Lung (tissue), 12 donors: ENCODE data around the gene EHMT2. TPM values are rescaled to one million over a fixed set of nuclear protein-coding genes. Genes with fewer than 3 reads are reported as not detected.

Source experiments
- ATAC-seq: fragments of 200-7000 bp; cut with Tn5 transposase; one replicate; pipeline ENCODE4 v1.9.1; 2020; ENCODE audit warnings: moderate number of reproducible peaks; ENCODE audit not compliant: insufficient read depth, low FRiP score
- DNase-seq, 3 donors: peaks; one replicate each; pipeline ENCODE4 v3.0.0-alpha.2; 2013 to 2017
- H3K27ac ChIP-seq, 2 donors: one replicate each; pipeline ENCODE4 v1.5.1; 2013; ENCODE audit warnings: mild to moderate bottlenecking in 2 of 2, moderate library complexity in 2 of 2, control low read depth in 1 of 2, inconsistent platforms in 1 of 2, low read depth in 1 of 2, low read length in 1 of 2
- H3K27me3 ChIP-seq, 3 donors: one replicate each; pipeline ENCODE4 v1.5.1; 2013; ENCODE audit warnings: low read length in 2 of 3; ENCODE audit not compliant: control insufficient read depth in 3 of 3, insufficient read depth in 3 of 3
- H3K36me3 ChIP-seq, 4 donors: one replicate each; pipeline ENCODE4 v1.5.1; 2013; ENCODE audit warnings: low read length in 4 of 4, mild to moderate bottlenecking in 1 of 4, moderate library complexity in 1 of 4; ENCODE audit not compliant: control insufficient read depth in 4 of 4, insufficient read depth in 4 of 4
- H3K4me1 ChIP-seq, 5 donors: one replicate each; pipeline ENCODE4 v1.5.1; 2013; ENCODE audit warnings: low read length in 5 of 5, mild to moderate bottlenecking in 2 of 5, moderate library complexity in 1 of 5; ENCODE audit not compliant: control insufficient read depth in 5 of 5, insufficient read depth in 5 of 5
- H3K4me3 ChIP-seq: one replicate; pipeline ENCODE4 v1.5.1; 2013; ENCODE audit warnings: mild to moderate bottlenecking, control low read depth, moderate library complexity
- H3K9ac ChIP-seq, 2 donors: one replicate each; pipeline ENCODE4 v1.5.1; 2013; ENCODE audit warnings: low read length in 2 of 2, control low read depth in 1 of 2; ENCODE audit not compliant: insufficient read depth in 1 of 2
- H3K9me3 ChIP-seq, 4 donors: one replicate each; pipeline ENCODE4 v1.5.1; 2013; ENCODE audit warnings: low read length in 3 of 4, mild to moderate bottlenecking in 1 of 4, moderate library complexity in 1 of 4; ENCODE audit not compliant: control insufficient read depth in 4 of 4, insufficient read depth in 3 of 4
- WGBS, 2 donors: extraction: QIAGEN DNeasy Blood & Tissue Kit; methylation state at CpG; one replicate each; pipeline ENCODE4 v1.1.7; 2013; 5-methylcytosine and 5-hydroxymethylcytosine counted together
- polyA plus RNA-seq, 2 donors: library from polyadenylated mRNA; stranded (reverse); fragments of 200-250 nt; gene quantifications; one replicate each; pipeline ENCODE4 v1.2.1, GENCODE V29; 2013
- total RNA-seq, 2 donors: library from RNA; depleted of rRNA in 1 of 2; stranded (reverse); fragments of >200 nt in 1 of 2; gene quantifications; one replicate each; pipeline ENCODE4 v1.2.1, GENCODE V29; 2014 to 2021
- TF ChIP-seq, protein P1 (sequence below): IDR thresholded peaks from 2 replicates; pipeline ENCODE4 v1.5.1; 2012; ENCODE audit warnings: mild to moderate bottlenecking; ENCODE audit errors: control extremely low read depth, extremely low read depth
- donor health status: control.
- donor health status: control.
- donor health status: Bipolar disorder and iron deficiency.
- donor health status: healthy.
- donor health status: DM: yes; HTN: yes; CAD: no.

Gene EHMT2
- total and polyA plus RNA-seq, 4 donors = 21.2 to 43.4 (median 34.8) TPM

DNA sequence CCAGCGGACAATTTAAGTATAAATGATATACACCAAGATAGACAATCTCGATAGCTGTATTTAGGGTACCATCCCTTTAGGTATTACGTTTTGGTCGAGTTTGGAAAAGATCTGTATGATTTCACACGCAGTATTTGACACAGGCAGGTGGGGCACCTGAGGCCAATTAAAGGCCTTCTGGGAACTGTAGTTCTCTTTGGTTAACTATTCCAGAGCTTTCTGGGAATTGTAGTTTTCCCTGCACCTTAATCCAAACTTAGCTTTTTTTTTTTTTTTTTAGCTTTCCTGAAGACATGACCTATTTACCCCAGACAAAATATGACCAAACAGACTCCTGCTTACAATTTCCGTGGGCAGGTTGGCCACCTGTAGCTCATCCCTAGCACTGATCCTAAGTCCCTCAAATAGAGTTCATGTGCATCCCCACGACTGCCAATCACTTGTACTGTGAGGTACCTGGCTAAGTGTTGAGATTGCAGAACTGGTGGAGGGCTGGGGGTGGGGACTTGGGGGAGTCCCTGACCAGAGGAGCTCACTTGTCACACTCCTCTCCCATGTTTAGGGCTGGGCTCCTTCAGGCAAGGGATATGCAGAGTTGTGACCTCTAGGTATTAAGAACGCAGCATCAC lies 999 bp upstream of the EHMT2 start:
- Histone ChIP-seq H3K36me3 (peaks cover 0 to 9% (median 7%) of the 10 kb centered on the region in 4 donors), H3K27ac (peak overlapping the region; percentile 57 to 59), H3K27me3 (no peaks in the 10 kb centered on the region), H3K9ac (peak overlapping the region; percentile 31 to 84), H3K9me3 (no peaks in the 10 kb centered on the region), H3K4me1 (peaks cover 0 to 42% (median 9%) of the 10 kb centered on the region in 5 donors), H3K4me3 (peak overlapping the region; percentile 78)
- 16 to 20% methylated on average over 8 of the region's 8 CpGs for WGBS, 2 donors
- DNase-seq = peak in 2 of 3 donors; percentile 58 to 65
- TF ChIP-seq, protein P1, sequence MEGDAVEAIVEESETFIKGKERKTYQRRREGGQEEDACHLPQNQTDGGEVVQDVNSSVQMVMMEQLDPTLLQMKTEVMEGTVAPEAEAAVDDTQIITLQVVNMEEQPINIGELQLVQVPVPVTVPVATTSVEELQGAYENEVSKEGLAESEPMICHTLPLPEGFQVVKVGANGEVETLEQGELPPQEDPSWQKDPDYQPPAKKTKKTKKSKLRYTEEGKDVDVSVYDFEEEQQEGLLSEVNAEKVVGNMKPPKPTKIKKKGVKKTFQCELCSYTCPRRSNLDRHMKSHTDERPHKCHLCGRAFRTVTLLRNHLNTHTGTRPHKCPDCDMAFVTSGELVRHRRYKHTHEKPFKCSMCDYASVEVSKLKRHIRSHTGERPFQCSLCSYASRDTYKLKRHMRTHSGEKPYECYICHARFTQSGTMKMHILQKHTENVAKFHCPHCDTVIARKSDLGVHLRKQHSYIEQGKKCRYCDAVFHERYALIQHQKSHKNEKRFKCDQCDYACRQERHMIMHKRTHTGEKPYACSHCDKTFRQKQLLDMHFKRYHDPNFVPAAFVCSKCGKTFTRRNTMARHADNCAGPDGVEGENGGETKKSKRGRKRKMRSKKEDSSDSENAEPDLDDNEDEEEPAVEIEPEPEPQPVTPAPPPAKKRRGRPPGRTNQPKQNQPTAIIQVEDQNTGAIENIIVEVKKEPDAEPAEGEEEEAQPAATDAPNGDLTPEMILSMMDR = no peak
- ATAC-seq = no peak

DNA sequence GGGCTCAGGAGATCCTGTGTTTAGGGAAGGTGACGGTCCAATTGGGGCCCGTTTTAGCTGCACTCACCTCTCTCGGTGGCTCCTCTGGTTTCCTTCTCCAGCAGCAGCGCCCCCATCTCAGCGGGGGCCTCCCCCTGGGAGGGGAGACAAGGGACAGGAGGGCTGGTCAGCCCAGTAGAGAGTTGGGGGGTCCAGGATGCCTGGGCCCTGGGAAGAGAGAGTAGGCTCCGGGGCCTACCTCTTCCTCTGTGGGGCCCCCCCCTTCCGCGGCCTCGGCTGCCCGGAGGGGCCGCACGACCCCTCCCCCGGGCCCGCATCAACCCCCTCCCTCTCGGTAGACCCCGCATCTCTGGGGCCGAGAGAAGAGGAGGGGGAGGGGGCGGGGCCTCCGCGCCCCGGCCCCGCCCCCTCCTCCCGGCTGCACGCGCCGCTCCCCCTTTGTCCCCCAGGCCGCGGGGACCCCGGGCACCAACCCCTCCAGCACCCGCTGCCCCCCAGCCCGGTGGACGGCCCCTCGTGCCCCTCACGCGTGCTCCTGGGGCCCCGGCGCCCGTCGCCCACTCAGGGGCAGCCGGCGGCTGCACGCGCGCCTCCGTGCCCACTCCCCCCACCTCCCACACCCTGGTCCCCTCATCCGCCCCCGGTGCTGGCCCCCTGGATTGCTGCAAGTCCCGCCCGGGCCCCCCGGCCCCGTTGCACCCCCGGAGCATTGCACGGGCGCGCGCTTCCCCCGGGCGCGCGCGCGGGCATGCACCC lies 464 bp downstream of the EHMT2 start:
- no peak for ATAC-seq
- Histone ChIP-seq H3K4me3 (peak overlapping the region; percentile 78), H3K36me3 (peaks cover 3 to 18% (median 16%) of the 10 kb centered on the region in 4 donors), H3K27me3 (no peaks in the 10 kb centered on the region), H3K4me1 (peaks cover 0 to 34% (median 6%) of the 10 kb centered on the region in 5 donors), H3K9ac (peak overlapping the region in 1 of 2 donors; percentile 19), H3K9me3 (no peaks in the 10 kb centered on the region), H3K27ac (peak overlapping the region; percentile 67 to 72)
- DNase-seq = peak in 2 of 3 donors; percentile 25 to 29
- TF ChIP-seq, protein P1 = no peak
- 2 to 3% methylated on average over 19 to 60 of the region's 62 CpGs for WGBS, 2 donors

DNA sequence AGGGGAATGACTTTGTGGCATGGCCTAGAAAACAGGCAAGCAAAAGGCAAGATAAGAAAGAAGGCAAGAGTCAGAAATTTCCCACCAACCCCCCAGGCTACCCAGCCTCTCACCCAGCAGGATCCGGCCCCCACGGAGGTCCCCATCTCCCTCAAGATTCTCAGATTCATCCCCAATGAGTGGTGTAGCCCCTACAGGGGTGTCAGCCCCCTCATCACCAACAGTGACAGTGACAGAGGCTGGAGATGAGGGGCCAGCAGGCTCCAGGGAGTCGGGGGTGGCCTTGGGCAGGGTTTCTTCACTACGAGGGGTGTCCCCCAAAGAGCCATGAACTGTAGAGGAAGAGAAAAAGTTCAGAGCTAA lies 1.0 kb downstream of the EHMT2 start:
- WGBS, 2 donors = 41 to 52% methylated on average over 4 of the region's 4 CpGs
- no peaks in the 10 kb centered on the region for H3K9me3 ChIP-seq
- H3K4me1 ChIP-seq = peaks cover 0 to 34% (median 6%) of the 10 kb centered on the region in 5 donors
- TF ChIP-seq, protein P1 = no peak
- peaks cover 3 to 20% (median 18%) of the 10 kb centered on the region in 4 donors for H3K36me3 ChIP-seq
- ATAC-seq (no peak), DNase-seq (no peak)
- H3K27ac ChIP-seq = peak overlapping the region; percentile 67 to 72
- no peak overlapping the region for H3K4me3 ChIP-seq
- no peaks in the 10 kb centered on the region for H3K27me3 ChIP-seq
- H3K9ac ChIP-seq = peak overlapping the region in 1 of 2 donors; percentile 19
